ENCODE results near the gene PEPD.

The PEPD gene

GRCh38 chr19:33529094-33529676 is 7.6 kb upstream of the PEPD start:
- H3K27ac ChIP-seq (ENCODE audit: insufficient read depth in 1 of 2, low read depth in 1 of 2, low read length in 2 of 2, poor library complexity in 1 of 2, severe bottlenecking in 2 of 2), result no peak overlapping the region
- ChIA-PET CTCF (no interaction called here), POLR2A (no interaction called here)
- no peaks in the 10 kb centered on the region for H3K36me3 ChIP-seq (ENCODE audit: control insufficient read depth in 4 of 4, insufficient read depth in 4 of 4, low read length in 3 of 4)
- no peaks in the 10 kb centered on the region for H3K9me3 ChIP-seq (ENCODE audit: control extremely low read depth in 1 of 5, control insufficient read depth in 4 of 5, insufficient read depth in 2 of 5, low read depth in 1 of 5, low read length in 4 of 5)
- H3K4me1 ChIP-seq (ENCODE audit: control extremely low read depth in 1 of 4, control insufficient read depth in 4 of 4, insufficient read depth in 4 of 4, low read length in 3 of 4), result no peaks in the 10 kb centered on the region
- no peak overlapping the region for H3K4me3 ChIP-seq (ENCODE audit: control insufficient read depth in 1 of 7, extremely low read depth in 1 of 7, insufficient read depth in 4 of 7, low read depth in 2 of 7, low read length in 6 of 7)
- DNase-seq, result no peak
- WGBS (ENCODE audit: insufficient coverage), result 82% methylated on average over 10 of the region's 12 CpGs
- H3K27me3 ChIP-seq (replicated peaks in 2 of 5; ENCODE audit: control insufficient read depth in 4 of 5, insufficient read depth in 5 of 5, low read length in 4 of 5), result peaks cover 0 to 49% (median 6%) of the 10 kb centered on the region in 5 experiments

- POLR2A ChIA-PET, result no interaction called here
- H3K36me3 ChIP-seq (ENCODE audit: control insufficient read depth in 4 of 4, insufficient read depth in 4 of 4, low read length in 3 of 4), result no peaks in the 10 kb centered on the region
- H3K27ac ChIP-seq (ENCODE audit: insufficient read depth in 1 of 2, low read depth in 1 of 2, low read length in 2 of 2, poor library complexity in 1 of 2, severe bottlenecking in 2 of 2), result no peak overlapping the region
- 83% methylated on average over 1 of the region's 2 CpGs for WGBS (ENCODE audit: insufficient coverage)
- peaks cover 0 to 43% (median 6%) of the 10 kb centered on the region in 5 experiments for H3K27me3 ChIP-seq (replicated peaks in 2 of 5; ENCODE audit: control insufficient read depth in 4 of 5, insufficient read depth in 5 of 5, low read length in 4 of 5)
- H3K4me1 ChIP-seq (ENCODE audit: control extremely low read depth in 1 of 4, control insufficient read depth in 4 of 4, insufficient read depth in 4 of 4, low read length in 3 of 4), result no peaks in the 10 kb centered on the region
- no peaks in the 10 kb centered on the region for H3K9me3 ChIP-seq (ENCODE audit: control extremely low read depth in 1 of 5, control insufficient read depth in 4 of 5, insufficient read depth in 2 of 5, low read depth in 1 of 5, low read length in 4 of 5)
- H3K4me3 ChIP-seq (ENCODE audit: control insufficient read depth in 1 of 7, extremely low read depth in 1 of 7, insufficient read depth in 4 of 7, low read depth in 2 of 7, low read length in 6 of 7), result no peak overlapping the region
- CTCF ChIA-PET, result interaction anchor here (0.6 to 1.9 kb wide), 2 partner anchors 12 to 98 kb away, joined by 3 to 4 read pairs; no protein-coding TSS in a partner anchor
- no peak for DNase-seq
Observed at GRCh38 chr19:33528404-33528803, 6.8 kb upstream of the PEPD start.

DNA sequence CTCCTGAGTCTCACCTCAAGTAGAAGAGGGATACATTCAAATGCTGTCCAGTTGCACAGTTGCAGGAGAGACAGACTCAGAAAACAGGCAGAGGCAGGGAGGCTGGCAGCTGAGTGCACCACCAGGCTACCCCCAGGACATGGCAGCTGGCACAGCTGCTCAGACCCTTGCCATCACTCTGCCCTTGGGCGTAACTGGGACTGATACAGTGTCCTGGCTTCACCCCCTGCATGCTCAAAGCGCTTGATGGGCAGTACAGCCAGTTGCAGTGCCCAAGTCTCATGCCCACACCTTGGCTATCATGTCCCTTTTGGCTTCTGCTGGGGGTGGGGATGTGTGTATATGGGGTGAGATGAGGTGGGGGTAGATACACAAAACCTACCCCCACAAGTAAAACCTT is 5.5 kb upstream of the PEPD start:
- 100% methylated on average over 1 of the region's 2 CpGs for WGBS (ENCODE audit: insufficient coverage)
- CTCF ChIA-PET, result interaction anchor here (0.8 to 1.9 kb wide), 2 partner anchors 15 to 97 kb away, joined by 3 to 4 read pairs; no protein-coding TSS in a partner anchor
- Histone ChIP-seq H3K27ac (ENCODE audit: insufficient read depth in 1 of 2, low read depth in 1 of 2, low read length in 2 of 2, poor library complexity in 1 of 2, severe bottlenecking in 2 of 2) (no peak overlapping the region), H3K9me3 (ENCODE audit: control extremely low read depth in 1 of 5, control insufficient read depth in 4 of 5, insufficient read depth in 2 of 5, low read depth in 1 of 5, low read length in 4 of 5) (no peaks in the 10 kb centered on the region), H3K4me3 (ENCODE audit: control insufficient read depth in 1 of 7, extremely low read depth in 1 of 7, insufficient read depth in 4 of 7, low read depth in 2 of 7, low read length in 6 of 7) (no peak overlapping the region), H3K27me3 (replicated peaks in 2 of 5; ENCODE audit: control insufficient read depth in 4 of 5, insufficient read depth in 5 of 5, low read length in 4 of 5) (peaks cover 0 to 33% (median 10%) of the 10 kb centered on the region in 5 experiments), H3K36me3 (ENCODE audit: control insufficient read depth in 4 of 4, insufficient read depth in 4 of 4, low read length in 3 of 4) (no peaks in the 10 kb centered on the region), H3K4me1 (ENCODE audit: control extremely low read depth in 1 of 4, control insufficient read depth in 4 of 4, insufficient read depth in 4 of 4, low read length in 3 of 4) (peaks cover 0 to 4% (median 4%) of the 10 kb centered on the region in 4 experiments)
- POLR2A ChIA-PET, result interaction anchor here (0.7 kb wide), 1 partner anchor 18 kb away, joined by 3 read pairs; no protein-coding TSS in a partner anchor
- no peak for DNase-seq

DNA sequence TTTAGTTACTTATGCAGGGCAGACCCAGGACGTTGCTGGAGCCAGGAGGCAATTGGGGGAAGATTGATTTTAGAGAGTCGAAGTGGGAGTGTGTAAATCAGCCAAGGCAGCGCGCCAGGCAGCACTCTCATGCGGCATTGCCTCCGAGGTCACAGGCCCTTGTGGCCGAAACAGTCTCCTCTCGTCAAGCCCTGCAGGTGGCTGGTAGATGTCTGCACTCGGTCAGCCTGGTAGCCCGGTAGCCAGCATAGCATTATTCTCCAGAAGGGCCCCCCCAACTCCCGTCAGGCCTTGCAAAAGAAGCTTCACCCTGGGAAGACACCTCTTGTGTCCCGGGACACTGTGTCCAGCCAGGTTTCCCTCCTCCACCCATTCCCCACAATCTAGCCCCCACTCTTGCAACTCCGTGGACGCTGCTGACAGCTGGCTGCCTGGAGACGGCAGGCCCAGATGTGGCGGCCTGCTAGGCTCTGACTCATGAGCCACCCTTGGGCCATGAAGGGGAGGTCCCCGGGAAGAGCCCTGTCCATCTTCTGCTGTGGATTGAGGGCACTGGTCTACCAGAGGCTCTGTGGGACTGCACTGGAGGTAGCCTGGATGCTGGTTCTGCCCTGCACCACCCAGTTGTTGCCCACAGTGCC is 2.6 kb upstream of the PEPD start:
- no peak for DNase-seq
- no peak overlapping the region for H3K27ac ChIP-seq (ENCODE audit: insufficient read depth in 1 of 2, low read depth in 1 of 2, low read length in 2 of 2, poor library complexity in 1 of 2, severe bottlenecking in 2 of 2)
- H3K4me1 ChIP-seq (ENCODE audit: control extremely low read depth in 1 of 4, control insufficient read depth in 4 of 4, insufficient read depth in 4 of 4, low read length in 3 of 4), result peaks cover 0 to 19% (median 14%) of the 10 kb centered on the region in 4 experiments
- no peaks in the 10 kb centered on the region for H3K36me3 ChIP-seq (ENCODE audit: control insufficient read depth in 4 of 4, insufficient read depth in 4 of 4, low read length in 3 of 4)
- 89% methylated on average over 11 of the region's 17 CpGs for WGBS (ENCODE audit: insufficient coverage)
- peaks cover 0 to 12% (median 2%) of the 10 kb centered on the region in 5 experiments for H3K27me3 ChIP-seq (replicated peaks in 2 of 5; ENCODE audit: control insufficient read depth in 4 of 5, insufficient read depth in 5 of 5, low read length in 4 of 5)
- ChIA-PET POLR2A (no interaction called here), CTCF (no interaction called here)
- H3K4me3 ChIP-seq (ENCODE audit: control insufficient read depth in 1 of 7, extremely low read depth in 1 of 7, insufficient read depth in 4 of 7, low read depth in 2 of 7, low read length in 6 of 7), result no peak overlapping the region
- no peaks in the 10 kb centered on the region for H3K9me3 ChIP-seq (ENCODE audit: control extremely low read depth in 1 of 5, control insufficient read depth in 4 of 5, insufficient read depth in 2 of 5, low read depth in 1 of 5, low read length in 4 of 5)

DNA sequence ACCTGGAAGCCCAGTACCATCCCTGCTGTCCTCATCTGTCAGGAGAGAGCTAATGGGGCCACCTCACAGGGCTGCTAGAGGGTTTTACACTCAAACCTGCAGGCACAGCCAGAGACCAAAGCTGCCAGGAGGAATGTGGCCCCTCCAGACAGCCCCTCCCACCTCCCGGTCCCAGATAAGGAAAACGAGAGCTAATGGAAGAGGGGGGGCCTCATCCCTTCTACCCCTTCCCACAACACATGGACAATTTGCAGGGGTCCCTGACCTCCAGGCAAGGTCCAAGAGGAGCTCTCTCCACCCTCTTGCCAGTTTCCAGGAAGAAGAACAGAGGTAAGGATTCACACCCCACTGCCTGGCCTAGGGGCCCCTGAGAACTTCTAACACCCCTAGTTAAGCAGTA is 1.6 kb upstream of the PEPD start:
- ChIA-PET POLR2A (no interaction called here), CTCF (no interaction called here)
- 92% methylated on average over 2 of the region's 2 CpGs for WGBS (ENCODE audit: insufficient coverage)
- Histone ChIP-seq H3K27ac (ENCODE audit: insufficient read depth in 1 of 2, low read depth in 1 of 2, low read length in 2 of 2, poor library complexity in 1 of 2, severe bottlenecking in 2 of 2) (no peak overlapping the region), H3K4me1 (ENCODE audit: control extremely low read depth in 1 of 4, control insufficient read depth in 4 of 4, insufficient read depth in 4 of 4, low read length in 3 of 4) (peaks cover 0 to 19% (median 14%) of the 10 kb centered on the region in 4 experiments), H3K36me3 (ENCODE audit: control insufficient read depth in 4 of 4, insufficient read depth in 4 of 4, low read length in 3 of 4) (no peaks in the 10 kb centered on the region), H3K27me3 (replicated peaks in 2 of 5; ENCODE audit: control insufficient read depth in 4 of 5, insufficient read depth in 5 of 5, low read length in 4 of 5) (peaks cover 0 to 10% (median 0%) of the 10 kb centered on the region in 5 experiments), H3K9me3 (ENCODE audit: control extremely low read depth in 1 of 5, control insufficient read depth in 4 of 5, insufficient read depth in 2 of 5, low read depth in 1 of 5, low read length in 4 of 5) (no peaks in the 10 kb centered on the region), H3K4me3 (ENCODE audit: control insufficient read depth in 1 of 7, extremely low read depth in 1 of 7, insufficient read depth in 4 of 7, low read depth in 2 of 7, low read length in 6 of 7) (no peak overlapping the region)
- DNase-seq, result no peak

DNA sequence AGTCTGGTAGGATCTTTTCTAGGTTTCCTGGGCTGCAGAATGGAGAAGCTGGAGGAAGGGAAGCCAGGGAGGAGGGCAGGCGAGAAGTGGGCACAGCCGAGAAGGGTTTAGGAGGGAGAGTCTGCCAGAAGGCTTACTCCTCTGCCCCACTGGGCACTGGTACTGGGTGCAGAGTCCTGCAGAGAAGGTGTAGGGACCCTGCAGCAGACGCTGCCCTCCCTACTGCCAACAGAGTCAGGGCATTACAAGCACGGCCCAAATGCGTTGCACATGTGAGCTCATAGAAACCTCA is 726 bp upstream of the PEPD start:
- Histone ChIP-seq H3K9me3 (ENCODE audit: control extremely low read depth in 1 of 5, control insufficient read depth in 4 of 5, insufficient read depth in 2 of 5, low read depth in 1 of 5, low read length in 4 of 5) (no peaks in the 10 kb centered on the region), H3K4me1 (ENCODE audit: control extremely low read depth in 1 of 4, control insufficient read depth in 4 of 4, insufficient read depth in 4 of 4, low read length in 3 of 4) (peaks cover 0 to 19% (median 14%) of the 10 kb centered on the region in 4 experiments), H3K27ac (ENCODE audit: insufficient read depth in 1 of 2, low read depth in 1 of 2, low read length in 2 of 2, poor library complexity in 1 of 2, severe bottlenecking in 2 of 2) (no peak overlapping the region), H3K27me3 (replicated peaks in 2 of 5; ENCODE audit: control insufficient read depth in 4 of 5, insufficient read depth in 5 of 5, low read length in 4 of 5) (peaks cover 0 to 9% (median 0%) of the 10 kb centered on the region in 5 experiments), H3K4me3 (ENCODE audit: control insufficient read depth in 1 of 7, extremely low read depth in 1 of 7, insufficient read depth in 4 of 7, low read depth in 2 of 7, low read length in 6 of 7) (peak overlapping the region in 6 of 7 experiments; percentile 64 to 90 (median 82)), H3K36me3 (ENCODE audit: control insufficient read depth in 4 of 4, insufficient read depth in 4 of 4, low read length in 3 of 4) (no peaks in the 10 kb centered on the region)
- no peak for DNase-seq
- WGBS (ENCODE audit: insufficient coverage), result 61% methylated on average over 2 of the region's 5 CpGs
- CTCF ChIA-PET, result no interaction called here
- POLR2A ChIA-PET, result no interaction called here

GRCh38 chr19:33520844-33521479 is 629 bp downstream of the PEPD start:
- H3K9me3 ChIP-seq (ENCODE audit: control extremely low read depth in 1 of 5, control insufficient read depth in 4 of 5, insufficient read depth in 2 of 5, low read depth in 1 of 5, low read length in 4 of 5), result no peaks in the 10 kb centered on the region
- POLR2A ChIA-PET, result interaction anchor here (0.6 kb wide), 1 partner anchor 606 kb away, joined by 4 read pairs; no protein-coding TSS in a partner anchor
- peaks cover 0 to 4% (median 0%) of the 10 kb centered on the region in 5 experiments for H3K27me3 ChIP-seq (replicated peaks in 2 of 5; ENCODE audit: control insufficient read depth in 4 of 5, insufficient read depth in 5 of 5, low read length in 4 of 5)
- H3K4me3 ChIP-seq (ENCODE audit: control insufficient read depth in 1 of 7, extremely low read depth in 1 of 7, insufficient read depth in 4 of 7, low read depth in 2 of 7, low read length in 6 of 7), result peak overlapping the region; percentile 56 to 90 (median 81)
- CTCF ChIA-PET, result interaction anchor here (2.0 kb wide), 1 partner anchor 9 kb away, joined by 5 read pairs; no protein-coding TSS in a partner anchor
- no peaks in the 10 kb centered on the region for H3K36me3 ChIP-seq (ENCODE audit: control insufficient read depth in 4 of 4, insufficient read depth in 4 of 4, low read length in 3 of 4)
- 14% methylated on average over 16 of the region's 18 CpGs for WGBS (ENCODE audit: insufficient coverage)
- H3K4me1 ChIP-seq (ENCODE audit: control extremely low read depth in 1 of 4, control insufficient read depth in 4 of 4, insufficient read depth in 4 of 4, low read length in 3 of 4), result peaks cover 0 to 19% (median 14%) of the 10 kb centered on the region in 4 experiments
- DNase-seq, result no peak
- no peak overlapping the region for H3K27ac ChIP-seq (ENCODE audit: insufficient read depth in 1 of 2, low read depth in 1 of 2, low read length in 2 of 2, poor library complexity in 1 of 2, severe bottlenecking in 2 of 2)

Data from common myeloid progenitor, CD34-positive (primary cell).